Activated CD4-positive, alpha-beta T cell treated with anti-CD3 and anti-CD28 coated beads, Interleukin-2, amount 50 U/mL, for 48 hours (primary cell): ENCODE results near the gene GRK2.
A peak's percentile ranks its signal among the peaks of the same experiment; 100 is the strongest.

Source experiments
- DNase-seq, 2 experiments: peaks; one replicate each; pipeline ENCODE4 v3.0.0-alpha.2; 2020

Gene GRK2

DNA sequence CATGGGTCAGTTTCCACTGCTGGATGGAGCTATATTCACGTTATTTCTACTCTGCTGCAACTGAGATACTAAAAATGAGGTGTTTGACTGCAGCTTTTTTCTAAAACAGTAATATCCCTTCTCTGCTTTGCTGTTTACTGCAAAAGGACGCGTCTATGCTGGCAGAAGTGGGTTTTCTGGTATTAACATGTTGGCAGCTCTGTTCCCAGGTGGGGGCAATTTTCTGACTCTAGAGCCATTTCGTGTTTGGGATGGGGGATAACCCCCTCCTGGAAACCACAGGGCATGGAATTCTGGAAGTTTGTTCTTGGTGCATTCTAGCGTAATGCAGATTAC is 4.9 kb downstream of the GRK2 start:
- DNase-seq, result no peak

DNA sequence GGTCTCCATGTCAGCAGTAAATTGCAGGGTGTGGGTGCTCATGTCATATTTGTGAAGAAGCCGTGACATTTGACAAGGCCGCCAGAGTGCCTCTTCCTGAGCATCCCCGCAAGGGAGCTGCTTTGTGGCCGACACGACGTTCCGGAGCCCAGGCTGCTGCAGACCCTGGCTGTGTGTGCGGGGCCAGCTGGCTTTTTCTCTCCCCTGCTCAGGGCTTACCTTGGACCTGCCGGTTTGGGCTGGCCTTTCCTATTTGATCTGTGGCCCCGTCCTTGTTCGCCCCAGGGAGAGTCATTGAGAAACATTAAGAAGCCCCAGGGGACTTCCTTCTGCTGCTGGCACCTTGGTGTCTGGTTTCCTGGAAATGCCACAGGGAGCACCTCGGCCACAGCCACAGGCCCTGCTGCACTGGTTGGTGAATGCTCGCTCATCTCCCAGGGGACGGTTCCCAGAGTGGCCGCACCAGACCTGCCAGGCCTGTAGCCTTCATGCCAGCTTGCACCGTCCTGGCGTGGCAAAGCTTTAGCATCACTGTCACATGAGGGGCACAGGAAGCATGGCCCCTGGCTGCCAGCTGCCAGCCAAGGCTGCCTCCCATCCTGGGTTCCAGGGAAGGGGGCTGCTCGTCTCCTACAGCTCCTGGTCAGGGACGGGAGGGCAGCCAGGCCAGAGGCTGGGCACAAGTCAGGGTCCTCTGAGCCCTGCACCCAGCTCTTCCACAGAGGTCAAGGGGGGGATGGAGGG is 5.4 kb downstream of the GRK2 start:
- peak; percentile 73 to 81 for DNase-seq

DNA sequence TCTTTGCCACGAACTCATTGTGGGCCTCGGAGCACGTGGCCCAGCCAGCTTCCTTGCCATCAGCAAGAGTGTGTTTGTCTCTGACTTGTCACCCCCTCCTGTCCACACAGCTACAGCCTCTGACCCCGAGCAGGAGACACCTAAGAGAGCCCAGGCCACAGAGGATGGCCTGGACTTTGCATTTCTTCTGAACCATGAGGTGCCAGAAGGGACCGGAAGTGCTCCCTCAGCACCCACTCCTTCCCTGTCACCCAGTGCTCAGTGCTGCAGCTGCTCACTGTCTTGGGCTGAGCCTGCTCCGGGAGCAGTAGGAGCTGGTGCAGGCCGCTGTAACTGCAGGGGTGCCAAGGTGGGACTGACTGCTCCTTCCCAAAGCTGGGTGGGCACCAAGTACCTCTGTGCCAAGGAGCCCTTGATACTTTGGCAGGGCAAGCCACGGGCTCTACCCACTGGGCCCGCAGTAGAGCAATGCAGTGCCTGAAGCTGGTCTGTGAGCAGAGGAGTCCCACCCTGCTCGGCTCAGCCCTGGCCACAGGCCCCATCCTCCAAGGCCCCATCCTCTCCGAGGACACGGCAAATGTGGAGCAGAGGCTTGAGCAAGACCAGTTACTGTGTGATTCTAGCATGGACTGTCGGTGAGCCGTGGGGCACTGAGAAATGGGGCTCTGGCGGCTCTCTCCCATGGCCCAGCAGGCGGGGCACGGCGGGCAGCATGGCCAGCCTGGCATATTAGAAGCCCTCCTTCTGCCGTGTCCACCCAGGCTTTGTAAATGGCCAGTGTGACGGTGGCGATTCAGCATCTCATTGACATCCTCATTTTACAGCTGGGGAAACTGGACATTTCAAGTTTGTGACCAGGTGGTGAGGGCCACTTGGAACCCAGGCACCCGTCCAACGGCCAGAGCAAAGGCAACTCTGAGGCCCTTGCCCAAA is 6.3 kb downstream of the GRK2 start:
- peak; percentile 56 to 58 for DNase-seq

DNA sequence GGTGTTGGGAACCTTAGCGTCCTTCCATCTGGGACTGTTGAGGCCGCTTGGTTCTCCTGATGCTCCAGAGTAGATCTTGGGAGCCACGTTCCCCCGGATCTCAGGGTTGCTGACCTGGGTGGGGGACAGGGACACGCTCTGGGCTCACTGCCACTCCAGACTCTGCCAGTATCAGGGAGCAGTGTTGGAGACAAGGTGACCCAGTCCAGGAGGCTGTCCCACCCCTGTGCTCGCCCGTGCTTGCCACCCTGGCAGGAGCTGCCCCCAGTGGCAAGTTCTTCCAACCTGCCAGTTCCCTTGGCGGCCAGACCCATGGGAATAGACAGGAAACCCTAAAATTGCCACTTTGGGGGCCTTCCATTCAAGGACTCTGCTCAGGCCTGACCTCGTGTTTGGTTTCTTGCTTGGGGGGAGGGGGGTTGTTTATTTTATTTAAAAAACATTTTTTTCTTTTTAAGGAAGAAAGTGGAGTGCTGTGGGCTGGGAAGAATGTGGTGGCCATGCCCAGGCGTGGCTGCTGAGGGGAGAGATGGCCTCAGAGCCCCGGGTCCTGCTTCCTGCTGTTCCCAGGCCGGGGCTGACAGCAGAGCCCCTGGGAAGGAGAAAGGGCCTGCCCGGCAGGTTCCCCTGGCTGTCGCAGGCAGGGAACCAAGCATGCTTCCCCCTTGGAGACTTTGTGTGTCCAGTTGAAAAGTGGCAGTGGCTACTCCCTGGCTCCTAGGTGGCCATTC is 7.2 kb downstream of the GRK2 start:
- peak in 1 of 2 experiments; percentile 15 for DNase-seq

DNA sequence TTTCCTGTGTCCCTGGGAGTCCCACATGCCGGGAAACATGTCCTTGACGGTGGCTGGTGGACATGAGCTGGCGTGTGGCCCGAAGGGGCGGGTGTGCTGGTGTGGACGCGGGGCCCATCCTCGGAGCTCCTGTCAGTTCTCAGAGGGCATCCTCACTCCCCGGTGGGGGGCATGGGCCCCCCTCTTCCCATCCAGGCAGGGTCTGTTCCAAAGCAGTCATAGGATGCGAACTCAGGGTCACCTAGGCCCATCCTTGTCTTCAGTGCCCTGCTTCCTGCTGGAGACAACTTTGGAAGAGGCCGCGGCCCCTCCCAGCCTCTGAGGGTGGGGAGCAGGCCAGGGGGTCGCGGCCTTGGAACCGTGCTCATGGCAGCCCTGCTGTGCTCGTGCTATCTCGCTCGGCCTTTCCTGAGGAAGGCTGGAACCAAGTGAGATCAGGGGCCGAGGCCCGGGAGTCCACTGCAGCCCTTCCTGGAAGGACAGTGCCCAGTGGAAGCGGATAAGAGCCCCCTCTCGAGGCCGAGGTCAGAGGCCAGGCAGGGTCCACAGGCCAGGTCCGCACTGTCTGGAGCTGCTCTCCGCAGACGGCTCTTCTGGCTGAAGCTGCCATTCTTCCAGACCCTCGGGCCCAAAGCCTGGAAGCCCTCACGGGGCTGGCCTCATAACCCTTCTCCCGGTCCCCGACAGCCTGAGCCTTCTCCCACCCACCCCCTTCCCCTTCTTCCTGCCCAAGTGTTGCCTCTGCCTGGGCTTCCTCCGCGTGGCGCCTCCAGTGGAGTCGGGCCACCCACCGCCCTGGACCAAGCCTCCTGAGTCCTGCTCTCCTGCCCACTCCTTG is 8.7 kb downstream of the GRK2 start:
- no peak for DNase-seq

DNA sequence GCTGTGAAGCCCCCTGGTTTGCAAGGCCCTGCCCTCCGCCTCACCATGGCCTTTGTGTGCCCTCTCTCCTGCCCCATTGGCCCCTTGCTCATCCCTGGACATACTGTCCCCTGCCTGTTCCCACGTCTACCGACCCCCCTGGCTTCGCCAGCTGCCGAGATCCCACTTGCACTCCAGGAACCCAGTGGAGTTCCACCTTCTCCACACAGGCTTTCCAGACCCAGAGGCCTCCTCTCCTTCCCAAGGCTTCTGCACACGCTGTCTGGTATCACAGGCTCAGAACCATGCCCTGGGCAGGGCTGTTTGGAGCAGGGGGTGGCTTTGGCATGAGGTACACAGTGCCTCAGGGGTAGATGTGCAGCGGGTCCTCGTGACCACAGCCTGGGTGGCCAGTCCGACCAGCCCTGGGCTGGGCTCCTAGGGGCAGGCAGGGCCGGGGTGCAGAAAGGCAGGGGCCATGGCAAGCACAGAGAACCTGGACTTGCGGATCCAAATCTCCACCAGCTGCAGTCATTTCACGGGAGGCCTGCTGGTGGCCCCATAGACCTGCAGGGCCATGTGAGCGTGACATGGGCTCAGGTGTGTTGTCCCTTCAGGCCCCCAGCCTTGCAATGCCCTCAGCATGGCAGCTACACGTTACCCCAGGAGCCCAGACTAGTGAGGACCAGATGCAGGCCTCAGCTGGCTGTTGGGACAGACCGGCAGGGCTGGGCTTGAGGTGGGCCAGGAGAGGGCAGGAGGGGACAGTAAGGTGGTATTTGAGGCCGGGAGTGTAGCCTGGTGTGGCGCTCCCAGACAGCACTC is 9.5 kb downstream of the GRK2 start:
- DNase-seq, result peak in 1 of 2 experiments; percentile 36

DNA sequence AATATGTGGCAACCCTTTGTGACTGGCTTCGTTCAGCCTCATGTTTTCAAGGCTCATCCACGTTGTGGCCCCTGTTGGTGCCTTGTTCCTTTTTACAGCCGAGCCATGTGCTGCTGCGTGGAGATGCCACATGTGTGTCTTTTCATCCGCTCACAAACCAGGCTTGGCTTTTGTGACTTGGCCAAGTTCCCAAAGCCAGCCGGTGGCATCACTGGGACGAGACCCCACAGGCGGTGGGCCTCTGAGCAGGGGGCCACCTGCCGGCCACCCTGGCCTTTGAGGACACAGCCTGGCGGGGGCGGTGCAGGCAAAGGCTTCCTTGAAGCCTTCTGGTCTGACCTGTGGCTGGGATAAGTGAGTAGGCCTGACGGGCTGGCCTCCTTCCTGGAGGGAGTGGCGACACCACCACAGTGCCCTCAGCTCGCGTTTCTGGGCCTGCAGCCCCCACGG is 10.5 kb downstream of the GRK2 start:
- peak; percentile 70 to 76 for DNase-seq

DNA sequence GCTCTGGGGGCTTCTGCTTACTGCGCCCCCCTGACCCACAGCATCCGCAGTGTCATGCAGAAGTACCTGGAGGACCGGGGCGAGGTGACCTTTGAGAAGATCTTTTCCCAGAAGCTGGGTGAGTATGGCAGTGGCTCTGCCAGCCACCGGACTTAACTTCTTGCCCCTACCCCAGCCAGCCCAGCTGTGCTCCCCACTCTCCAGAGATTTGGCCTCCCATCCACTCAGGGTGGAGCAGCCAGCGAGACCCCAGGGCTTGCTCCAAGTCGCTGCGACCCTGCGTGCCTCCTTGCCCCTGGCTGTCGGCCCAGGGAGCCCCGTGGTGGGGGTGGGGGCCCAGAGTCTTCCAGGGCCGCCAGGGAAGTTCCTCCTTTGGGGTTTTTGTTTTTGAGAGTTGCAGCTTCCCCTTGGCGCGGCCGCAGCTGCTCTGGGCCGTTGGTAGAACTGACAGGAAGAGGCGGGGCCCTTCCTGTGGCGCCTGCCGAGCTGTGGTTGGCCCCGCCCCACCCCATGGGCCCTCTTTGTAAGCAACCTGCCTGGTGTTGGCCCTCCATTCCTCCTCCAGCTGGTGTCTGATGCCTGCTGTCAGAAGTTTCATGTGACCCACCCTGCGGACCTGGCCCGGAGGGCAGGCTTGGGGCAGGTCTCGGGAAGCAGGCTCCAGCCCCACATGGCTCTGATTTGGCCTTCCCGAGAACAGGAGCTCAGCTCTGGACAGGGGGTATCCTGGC is 11.1 kb downstream of the GRK2 start:
- DNase-seq, result peak; percentile 89 to 92

DNA sequence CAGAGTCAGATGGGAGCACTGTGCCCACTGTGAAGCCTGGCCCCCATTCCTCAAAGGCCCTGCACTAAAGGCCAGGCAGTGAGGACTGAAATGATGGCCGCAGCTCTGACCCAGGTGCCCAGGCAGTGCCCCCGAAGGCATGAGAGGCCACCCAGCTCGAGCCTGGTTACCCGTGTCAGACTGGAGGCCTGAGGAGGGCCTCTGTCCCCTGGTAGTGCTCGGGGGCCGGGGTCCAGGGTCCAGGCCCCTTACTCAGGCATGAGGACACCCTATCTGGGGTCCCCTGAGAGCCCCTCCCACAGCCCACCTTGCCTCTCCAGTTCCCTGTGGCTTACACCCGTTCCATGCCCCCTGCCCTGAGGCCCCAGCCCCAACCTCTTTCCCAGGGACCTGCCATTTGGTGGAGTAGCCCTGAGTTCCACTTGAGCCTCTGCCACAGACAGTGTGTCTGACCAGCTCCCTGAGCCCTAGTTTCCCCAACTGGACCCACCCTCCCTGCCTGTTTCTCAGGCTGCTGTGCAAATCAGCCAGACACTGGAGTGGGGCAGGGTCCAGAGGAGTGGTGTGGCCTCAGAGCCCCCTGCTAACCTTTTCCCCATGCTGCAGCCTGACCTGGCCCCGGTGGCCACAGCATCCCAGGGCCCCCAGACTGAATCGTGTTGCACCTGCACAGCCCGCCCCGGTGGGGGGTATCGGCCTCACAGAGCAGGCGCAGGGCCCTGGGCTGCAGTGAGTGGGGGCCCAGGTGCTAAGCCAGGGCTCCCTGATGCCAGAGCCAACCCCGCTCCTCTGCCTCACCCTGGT is 12.1 kb downstream of the GRK2 start:
- DNase-seq, result no peak

DNA sequence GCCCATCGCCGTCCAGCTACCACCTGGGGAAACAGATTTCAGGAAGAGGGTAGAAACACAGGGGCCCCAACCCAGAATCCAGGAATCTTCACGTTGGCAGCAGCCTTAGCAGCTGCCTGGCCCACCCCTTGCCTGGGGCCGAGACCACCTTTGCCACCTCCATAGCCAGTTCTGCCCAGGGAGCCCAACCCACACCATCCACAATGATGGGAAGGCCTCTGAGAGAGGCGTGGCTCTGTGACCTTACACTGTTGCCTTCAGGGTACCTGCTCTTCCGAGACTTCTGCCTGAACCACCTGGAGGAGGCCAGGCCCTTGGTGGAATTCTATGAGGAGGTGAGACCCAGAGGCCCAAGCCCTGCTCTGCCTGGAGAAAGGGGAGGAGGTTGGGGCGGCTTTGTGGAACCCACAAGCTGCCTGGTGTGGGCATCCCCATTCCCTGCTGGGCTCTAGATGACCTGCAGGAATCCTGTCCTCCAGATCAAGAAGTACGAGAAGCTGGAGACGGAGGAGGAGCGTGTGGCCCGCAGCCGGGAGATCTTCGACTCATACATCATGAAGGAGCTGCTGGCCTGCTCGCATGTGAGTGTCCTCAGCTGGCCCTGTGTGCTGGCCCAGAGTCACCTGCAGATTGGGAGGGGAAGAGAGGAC is 12.8 kb downstream of the GRK2 start:
- DNase-seq, result no peak

DNA sequence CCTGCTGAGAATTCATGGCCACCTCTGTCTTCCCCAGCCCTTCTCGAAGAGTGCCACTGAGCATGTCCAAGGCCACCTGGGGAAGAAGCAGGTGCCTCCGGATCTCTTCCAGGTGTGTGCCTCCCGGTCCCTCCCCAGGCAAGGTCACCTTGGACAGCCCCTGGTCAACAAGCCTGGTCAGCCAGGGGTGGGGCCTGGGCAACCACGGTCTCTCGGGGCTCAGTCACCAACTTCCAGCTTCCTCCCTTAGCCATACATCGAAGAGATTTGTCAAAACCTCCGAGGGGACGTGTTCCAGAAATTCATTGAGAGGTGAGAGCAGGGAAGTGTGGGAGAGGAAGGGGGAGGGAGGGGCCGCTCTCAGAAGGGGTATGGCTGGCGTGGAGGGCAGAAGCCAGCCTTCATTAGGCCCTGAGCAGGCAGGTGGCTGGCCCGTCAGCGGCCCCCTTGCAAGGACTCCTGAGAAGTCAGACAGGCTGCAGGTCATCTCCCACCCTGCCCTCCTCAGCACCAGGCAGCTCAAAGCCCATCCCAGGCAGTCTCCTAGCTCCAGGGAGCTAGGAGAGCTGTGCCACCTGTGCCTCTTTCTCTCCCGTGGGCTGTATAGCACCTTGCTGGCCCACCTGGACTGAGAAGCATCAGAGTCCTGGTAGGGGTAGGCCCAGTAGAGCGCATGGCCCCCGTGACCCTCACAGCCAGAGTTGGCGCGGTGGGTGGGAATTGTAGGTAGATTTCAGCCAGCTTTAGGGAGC is 13.5 kb downstream of the GRK2 start:
- no peak for DNase-seq

DNA sequence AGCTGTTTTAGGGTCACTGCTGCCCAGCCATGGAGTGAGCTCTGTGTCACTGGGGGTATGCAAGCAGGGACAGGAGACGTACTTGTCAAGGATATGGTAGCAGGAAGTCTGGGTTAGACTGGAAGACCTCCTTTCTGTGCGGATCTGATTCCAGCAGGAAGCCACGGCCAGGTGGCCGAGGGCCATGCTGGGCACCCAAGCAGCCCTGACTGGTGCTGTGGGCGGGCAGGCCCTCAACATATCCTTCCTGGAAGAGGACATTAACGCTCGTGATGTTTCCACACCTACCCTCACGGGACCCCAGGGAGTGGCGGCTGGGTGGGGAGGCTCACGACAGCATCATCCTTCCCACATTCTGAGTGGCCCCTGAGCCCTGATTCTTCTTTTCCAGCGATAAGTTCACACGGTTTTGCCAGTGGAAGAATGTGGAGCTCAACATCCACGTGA is 14.1 kb downstream of the GRK2 start:
- no peak for DNase-seq

DNA sequence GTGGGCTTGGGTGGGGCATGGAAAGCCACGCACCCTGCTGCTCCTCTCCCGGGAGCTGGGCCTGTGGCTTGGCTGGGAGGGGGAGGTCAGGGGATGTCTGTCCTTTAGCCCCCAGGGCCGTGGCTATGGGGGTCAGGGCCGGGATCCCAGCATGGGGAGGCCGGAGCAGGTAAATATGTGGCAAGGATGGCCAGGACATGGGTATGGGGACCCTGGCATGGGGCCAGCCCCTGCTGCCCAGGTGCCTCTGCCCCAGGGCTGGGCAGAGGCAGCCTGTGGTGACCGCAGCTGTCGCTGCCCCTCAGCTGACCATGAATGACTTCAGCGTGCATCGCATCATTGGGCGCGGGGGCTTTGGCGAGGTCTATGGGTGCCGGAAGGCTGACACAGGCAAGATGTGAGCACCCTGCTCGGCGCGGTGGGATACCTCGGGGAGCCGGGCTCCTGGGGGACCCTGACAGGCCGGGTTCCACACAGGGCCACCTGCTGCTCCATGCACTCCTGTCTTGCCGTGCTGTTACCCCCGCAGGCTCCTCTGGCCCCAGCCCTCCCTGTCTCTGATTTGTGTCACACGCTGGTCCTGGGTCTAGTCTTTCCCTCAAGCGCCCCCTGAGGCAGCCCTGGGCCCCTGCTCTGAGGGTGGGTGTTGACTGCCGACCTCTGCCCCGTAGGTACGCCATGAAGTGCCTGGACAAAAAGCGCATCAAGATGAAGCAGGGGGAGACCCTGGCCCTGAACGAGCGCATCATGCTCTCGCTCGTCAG is 14.7 kb downstream of the GRK2 start:
- DNase-seq, result no peak

DNA sequence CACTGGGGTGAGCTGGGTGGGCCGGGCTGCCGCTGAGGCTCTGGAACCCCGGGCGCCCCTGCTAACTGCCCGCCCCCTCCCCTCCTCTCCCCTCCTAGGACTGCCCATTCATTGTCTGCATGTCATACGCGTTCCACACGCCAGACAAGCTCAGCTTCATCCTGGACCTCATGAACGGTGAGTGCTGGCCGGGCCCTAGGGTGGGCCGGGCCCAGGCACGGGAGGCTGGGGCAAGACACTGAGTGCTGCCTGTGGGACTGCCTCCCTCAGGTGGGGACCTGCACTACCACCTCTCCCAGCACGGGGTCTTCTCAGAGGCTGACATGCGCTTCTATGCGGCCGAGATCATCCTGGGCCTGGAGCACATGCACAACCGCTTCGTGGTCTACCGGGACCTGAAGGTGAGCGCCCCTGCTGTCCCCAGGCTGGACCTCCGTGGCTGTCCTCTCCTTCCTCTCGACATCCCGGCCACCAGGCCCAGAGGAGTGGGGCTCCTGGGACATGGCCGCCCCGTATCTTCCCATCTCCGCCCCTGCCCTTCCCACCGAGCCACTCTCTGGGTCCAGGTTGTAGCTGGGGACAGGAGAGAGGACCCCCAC is 15.4 kb downstream of the GRK2 start:
- no peak for DNase-seq

DNA sequence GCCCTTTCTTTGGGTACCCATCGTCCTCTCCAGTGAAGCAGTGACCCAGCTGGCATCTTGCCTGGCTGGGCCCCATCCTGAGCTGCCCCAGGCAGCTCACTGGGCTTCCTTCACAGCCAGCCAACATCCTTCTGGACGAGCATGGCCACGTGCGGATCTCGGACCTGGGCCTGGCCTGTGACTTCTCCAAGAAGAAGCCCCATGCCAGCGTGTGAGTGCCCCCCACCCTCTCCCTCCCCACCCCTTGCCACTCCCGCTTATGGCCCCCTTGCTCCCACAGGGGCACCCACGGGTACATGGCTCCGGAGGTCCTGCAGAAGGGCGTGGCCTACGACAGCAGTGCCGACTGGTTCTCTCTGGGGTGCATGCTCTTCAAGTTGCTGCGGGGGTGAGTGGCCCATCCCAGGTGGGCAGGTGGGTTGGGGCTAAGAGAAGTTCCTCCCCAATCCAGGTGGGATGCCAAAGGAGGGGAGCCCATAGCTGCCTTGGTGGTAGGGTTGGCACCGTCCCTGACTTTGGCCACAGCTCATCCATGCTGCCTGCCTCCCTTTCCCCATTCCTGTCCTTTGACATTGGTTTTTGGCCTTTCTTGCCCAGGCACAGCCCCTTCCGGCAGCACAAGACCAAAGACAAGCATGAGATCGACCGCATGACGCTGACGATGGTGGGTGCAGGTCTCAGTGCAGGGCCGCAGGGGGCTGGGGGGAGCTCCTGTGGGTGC is 16.0 kb downstream of the GRK2 start:
- DNase-seq, result no peak

DNA sequence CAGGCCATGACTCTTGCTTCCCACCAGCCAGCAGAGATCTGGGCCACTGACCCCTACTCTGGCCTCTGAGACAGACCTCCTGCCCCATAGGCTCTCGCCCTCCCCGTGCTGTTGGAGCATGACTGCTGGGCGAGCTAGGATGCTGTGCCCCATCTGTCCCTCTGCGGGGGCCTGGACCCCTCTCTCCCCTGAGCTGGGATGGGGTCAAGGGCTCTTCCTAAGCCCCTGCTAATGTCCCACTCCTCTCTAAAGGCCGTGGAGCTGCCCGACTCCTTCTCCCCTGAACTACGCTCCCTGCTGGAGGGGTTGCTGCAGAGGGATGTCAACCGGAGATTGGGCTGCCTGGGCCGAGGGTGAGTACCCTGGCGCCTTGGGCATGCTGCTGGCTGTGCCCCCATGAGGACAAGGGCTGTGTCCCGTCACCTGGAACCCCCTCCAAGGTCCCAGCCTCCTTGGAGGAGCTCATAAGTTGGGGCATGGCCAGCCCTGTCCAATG is 16.7 kb downstream of the GRK2 start:
- DNase-seq, result no peak
